HepG2 (cell line): ENCODE measurements around the gene PLCL2. TPM values are rescaled to one million over a fixed set of nuclear protein-coding genes. Genes with fewer than 3 reads are reported as not detected.

Experiments used
- ATAC-seq: fragments of 200-7000 bp; cut with Tn5 transposase; 3 replicates; pipeline ENCODE4 v1.9.1; 2020; ENCODE audit warnings: mild to moderate bottlenecking, moderate library complexity
- BruUV-seq: library from RNA; stranded (reverse); fragments of 400-500 nt; replicated peaks from 2 replicates; lab custom pipeline; 2021; lab: Mats Ljungman, UMichigan
- CTCF ChIA-PET: fragments of 300-600 bp; formaldehyde crosslinking; extraction: SDS; loops from one replicate; lab custom pipeline; 2021; ENCODE audit warnings: low total read pairs, inconsistent platforms, low intra/inter-chr PET ratio; lab: Yijun Ruan, JAX
- POLR2A ChIA-PET: fragments of 350-600 bp; sonication (Branson Sonifier 250); formaldehyde crosslinking; loops from one replicate; lab custom pipeline; 2020; ENCODE audit warnings: antibody characterized with exemption, inconsistent platforms; lab: Yijun Ruan, JAX
- DNase-seq: peaks from one replicate; pipeline ENCODE4 v3.0.0-alpha.2; 2015; ENCODE audit warnings: low spot score
- FAIRE-seq: peaks from 3 replicates; lab custom pipeline; 2011; peaks lifted over from hg19 to GRCh38; lab: Jason Lieb, UNC
- H2AFZ ChIP-seq: one replicate; pipeline ENCODE4 v1.6.1; 2011; ENCODE audit warnings: low read length, inconsistent platforms
- H3K27ac ChIP-seq: fragments of 300-600 bp; 3 replicates; pipeline ENCODE4 v1.8.0; 2011; ENCODE audit warnings: mixed run types, mild to moderate bottlenecking, mixed read lengths, low read length, inconsistent platforms; ENCODE audit not compliant: insufficient read depth; ENCODE audit errors: extremely low read length
- H3K27me3 ChIP-seq, 2 experiments: fragments of 200-600 bp in 1 of 2; 2 replicates in 1 of 2; 3 replicates in 1 of 2; pipeline versions ENCODE4 v1.6.0 to v1.8.0; 2011; ENCODE audit warnings: low read length in 2 of 2, mild to moderate bottlenecking in 2 of 2, moderate library complexity in 2 of 2, inconsistent platforms in 1 of 2; ENCODE audit not compliant: insufficient read depth in 2 of 2, control insufficient read depth in 1 of 2
- H3K36me3 ChIP-seq, 2 experiments: fragments of 200-600 bp in 1 of 2; replicated peaks in 1 of 2; 2 replicates in 1 of 2; 3 replicates in 1 of 2; pipeline versions ENCODE4 v1.5.1 to v1.8.0; 2011; ENCODE audit warnings: low read length in 2 of 2, inconsistent platforms in 1 of 2; ENCODE audit not compliant: insufficient read depth in 2 of 2, control insufficient read depth in 1 of 2
- H3K4me1 ChIP-seq: 2 replicates; pipeline ENCODE4 v1.5.1; 2012; ENCODE audit warnings: low read length, inconsistent platforms; ENCODE audit not compliant: insufficient read depth
- H3K4me2 ChIP-seq: 2 replicates; pipeline ENCODE4 v1.6.0; 2011; ENCODE audit warnings: low read depth, low read length, inconsistent platforms
- H3K4me3 ChIP-seq, 3 experiments: fragments of 200-600 bp in 1 of 3; sonication (generic), shearing (Covaris generic) in 1 of 3; replicated peaks in 1 of 3; 2 replicates each; pipeline ENCODE4 v1.5.1; 2011 to 2016; ENCODE audit warnings: low read length in 3 of 3, inconsistent platforms in 2 of 3, low read depth in 2 of 3, mild to moderate bottlenecking in 2 of 3, control low read depth in 1 of 3, mixed read lengths in 1 of 3; ENCODE audit not compliant: insufficient read depth in 1 of 3
- H3K79me2 ChIP-seq: one replicate; pipeline ENCODE4 v1.6.1; 2011; ENCODE audit warnings: low read length, inconsistent platforms; ENCODE audit not compliant: insufficient read depth
- H3K9ac ChIP-seq: 2 replicates; pipeline ENCODE4 v1.6.0; 2011; ENCODE audit warnings: mild to moderate bottlenecking, low read depth, low read length, inconsistent platforms; ENCODE audit not compliant: insufficient read depth
- H3K9me3 ChIP-seq: 2 replicates; pipeline ENCODE4 v1.5.1; 2012; ENCODE audit warnings: mild to moderate bottlenecking, low read length
- H4K20me1 ChIP-seq: 2 replicates; pipeline ENCODE4 v1.6.0; 2011; ENCODE audit warnings: inconsistent platforms, mild to moderate bottlenecking, low read length, moderate library complexity; ENCODE audit not compliant: insufficient read depth
- ARNT2 ChIP-seq: sonication (generic); formaldehyde crosslinking; IDR thresholded peaks from 2 replicates; pipeline ENCODE4 v1.8.0; 2022; ENCODE audit warnings: mild to moderate bottlenecking, low read depth, missing genetic modification reagents, moderate library complexity
- ATF1 ChIP-seq: IDR thresholded peaks from 2 replicates; pipeline ENCODE4 v1.6.1; 2016; ENCODE audit warnings: mild to moderate bottlenecking, control low read depth
- CHD2 ChIP-seq: IDR thresholded peaks from 2 replicates; pipeline ENCODE4 v1.6.1; 2011; ENCODE audit warnings: low read depth, low read length, improper control_type of control experiment
- NFATC3 ChIP-seq: sonication (generic); formaldehyde crosslinking; IDR thresholded peaks from 2 replicates; pipeline ENCODE4 v1.5.1; 2020; ENCODE audit warnings: mild to moderate bottlenecking, missing genetic modification reagents
- NFE2L2 ChIP-seq: fragments of 150-350 bp; IDR thresholded peaks from 2 replicates; pipeline ENCODE4 v1.6.1; 2014; ENCODE audit warnings: low read length
- SKIL ChIP-seq: sonication (generic); formaldehyde crosslinking; IDR thresholded peaks from 2 replicates; pipeline ENCODE4 v1.8.0; 2022; ENCODE audit warnings: missing genetic modification reagents, mild to moderate bottlenecking, moderate library complexity, borderline replicate concordance
- XBP1 ChIP-seq: sonication (generic); formaldehyde crosslinking; IDR thresholded peaks from 2 replicates; pipeline ENCODE4 v1.5.0; 2020; ENCODE audit warnings: missing genetic modification reagents
- ZFP90 ChIP-seq: sonication (generic); formaldehyde crosslinking; IDR thresholded peaks from 2 replicates; pipeline ENCODE4 v1.8.0; 2022; ENCODE audit warnings: missing genetic modification reagents, mild to moderate bottlenecking, inconsistent platforms, borderline replicate concordance
- ZNF136 ChIP-seq: sonication (generic); formaldehyde crosslinking; IDR thresholded peaks from 2 replicates; pipeline ENCODE4 v1.8.1; 2022; ENCODE audit warnings: low read depth, mild to moderate bottlenecking, moderate library complexity, missing genetic modification reagents
- ZNF383 ChIP-seq: sonication (generic); formaldehyde crosslinking; IDR thresholded peaks from 2 replicates; pipeline ENCODE4 v1.4.0; 2020; ENCODE audit warnings: missing genetic modification reagents, mild to moderate bottlenecking, borderline replicate concordance
- ZNF451 ChIP-seq: sonication (generic); formaldehyde crosslinking; IDR thresholded peaks from 2 replicates; pipeline ENCODE4 v1.5.0; 2020; ENCODE audit warnings: mild to moderate bottlenecking, missing genetic modification reagents
- ZNF496 ChIP-seq: sonication (generic); formaldehyde crosslinking; IDR thresholded peaks from 2 replicates; pipeline ENCODE4 v1.8.1; 2023; ENCODE audit warnings: mild to moderate bottlenecking, moderate library complexity, missing genetic modification reagents; ENCODE audit not compliant: insufficient replicate concordance
- ZNF564 ChIP-seq: sonication (generic); formaldehyde crosslinking; IDR thresholded peaks from 2 replicates; pipeline ENCODE4 v1.8.1; 2023; ENCODE audit warnings: mild to moderate bottlenecking, missing genetic modification reagents
- WGBS: methylation state at CpG from one replicate; pipeline ENCODE4 v1.1.6; 2017; ENCODE audit warnings: low lambda C conversion rate; 5-methylcytosine and 5-hydroxymethylcytosine counted together
- in situ Hi-C: cut with HindIII; loops from 2 replicates; pipeline ENCODE4 v1.10.0; 2017; ENCODE audit warnings: low pct_unique_long_range_greater_than_20kb; ENCODE audit not compliant: extremely low pct_ligation_motif_present
- intact Hi-C: fragments of 100-400 bp; cut with micrococcal nuclease; formaldehyde crosslinking; loops from one replicate; pipeline ENCODE4 v1.10.0; 2022; ENCODE audit not compliant: unreplicated experiment
- polyA plus RNA-seq, 8 experiments: library from polyadenylated mRNA; depleted of rRNA in 3 of 8; stranded (reverse) in 7 of 8; unstranded in 1 of 8; fragments of >200 nt; fragmentation: Illumina TruSeq in 4 of 8; extraction: Trizol in 4 of 8; gene quantifications; 2 replicates each; pipeline versions ENCODE4 v1.2.1 to v1.2.3, GENCODE V29; 2011 to 2016; ENCODE audit warnings: low read depth in 4 of 8, missing spikeins in 1 of 8, mixed read lengths in 1 of 8; ENCODE audit not compliant: insufficient read depth in 1 of 8
- total RNA-seq, 5 experiments: library from RNA; depleted of rRNA; stranded (reverse); fragments of >200 nt; fragmentation: Illumina TruSeq; extraction: Trizol; gene quantifications; 2 replicates each; pipeline ENCODE4 v1.2.3, GENCODE V29; 2016; ENCODE audit warnings: low read depth in 1 of 5

The PLCL2 gene
- total and polyA plus RNA-seq, 2 of the 13 experiments (the other 11 are each of a cell fraction or from before 2014, with no cell fraction given) = not detected

GRCh38 chr3:16913264-16913580, 28.5 kb downstream of the PLCL2 start:
- Histone ChIP-seq H3K9me3 (no peaks in the 10 kb centered on the region), H3K4me2 (no peak overlapping the region), H2AFZ (no peak overlapping the region), H3K27me3 (no peaks in the 10 kb centered on the region), H3K4me1 (no peaks in the 10 kb centered on the region), H4K20me1 (no peaks in the 10 kb centered on the region), H3K79me2 (no peaks in the 10 kb centered on the region), H3K27ac (no peak overlapping the region), H3K36me3 (no peaks in the 10 kb centered on the region), H3K9ac (no peak overlapping the region), H3K4me3 (no peak overlapping the region)
- 2% methylated on average over 2 of the region's 2 CpGs for WGBS
- intact Hi-C loops (no loop called here), in situ Hi-C loops (no loop called here)
- ATAC-seq (no peak), DNase-seq (no peak), FAIRE-seq (no peak)
- ChIA-PET CTCF (no interaction called here), POLR2A (no interaction called here)
- TF ChIP-seq XBP1 (no peak), ZNF136 (CRISPR knock-in tag) (no peak), ZFP90 (CRISPR knock-in tag) (no peak), ZNF383 (CRISPR knock-in tag) (no peak), NFE2L2 (no peak), ZNF496 (CRISPR knock-in tag) (no peak), ATF1 (CRISPR knock-in tag) (no peak), SKIL (no peak), ZNF564 (CRISPR knock-in tag) (no peak), ZNF451 (CRISPR knock-in tag) (no peak), ARNT2 (CRISPR knock-in tag) (no peak), CHD2 (no peak), NFATC3 (CRISPR knock-in tag) (no peak)
- no TSS peak for BruUV-seq
